ENCODE results near the gene DPYSL4. TPM values are rescaled to one million over a fixed set of nuclear protein-coding genes. Genes with fewer than 3 reads are reported as not detected.

DPYSL4 gene
- total RNA-seq, 6 donors from 2014 or later: 0.11 to 2.2 (median 0.79) TPM; not detected in 1

- no peak for TF ChIP-seq POLR2AphosphoS5 (IDR thresholded peaks at IDR 0.05)
- no peak for TF ChIP-seq EP300 (IDR thresholded peaks at IDR 0.05)
- TF ChIP-seq CTCF (IDR thresholded peaks at IDR 0.05): no peak
- no peak overlapping the region for H3K4me3 ChIP-seq
- H3K4me1 ChIP-seq: no peaks in the 10 kb centered on the region
- H3K9me3 ChIP-seq: no peaks in the 10 kb centered on the region
- DNase-seq (peak in 1 of 2 donors; percentile 70), ATAC-seq (ENCODE audit: low FRiP score in 2 of 2) (no peak)
- peaks cover 0 to 5% (median 0%) of the 10 kb centered on the region in 4 donors for H3K27me3 ChIP-seq
- no peak overlapping the region for H3K27ac ChIP-seq
- no peaks in the 10 kb centered on the region for H3K36me3 ChIP-seq
- WGBS, 2 donors: 95 to 97% methylated on average over 12 to 13 of the region's 15 CpGs
Measured at GRCh38 chr10:132194726-132195125, 8.0 kb downstream of the DPYSL4 start.

GRCh38 chr10:132195366-132196075 lies 8.8 kb downstream of the DPYSL4 start:
- WGBS, 2 donors: 85 to 96% methylated on average over 7 to 13 of the region's 13 CpGs
- H3K27ac ChIP-seq: no peak overlapping the region
- ATAC-seq (ENCODE audit: low FRiP score in 2 of 2) (no peak), DNase-seq (peak in 1 of 2 donors; percentile 43)
- H3K4me3 ChIP-seq: no peak overlapping the region
- H3K27me3 ChIP-seq: no peaks in the 10 kb centered on the region
- TF ChIP-seq EP300 (IDR thresholded peaks at IDR 0.05): no peak
- no peak for TF ChIP-seq POLR2A (IDR thresholded peaks at IDR 0.05)
- H3K4me1 ChIP-seq: no peaks in the 10 kb centered on the region
- no peaks in the 10 kb centered on the region for H3K36me3 ChIP-seq
- H3K9me3 ChIP-seq: no peaks in the 10 kb centered on the region

- ATAC-seq (ENCODE audit: low FRiP score in 2 of 2): no peak
- Histone ChIP-seq H3K4me1 (no peaks in the 10 kb centered on the region), H3K4me3 (no peak overlapping the region), H3K36me3 (no peaks in the 10 kb centered on the region), H3K27me3 (no peaks in the 10 kb centered on the region), H3K9me3 (no peaks in the 10 kb centered on the region), H3K27ac (no peak overlapping the region)
- peak in 1 of 2 donors; percentile 78 for DNase-seq
- 84 to 90% methylated on average over 9 to 28 of the region's 30 CpGs for WGBS, 2 donors
- TF ChIP-seq CTCF (IDR thresholded peaks at IDR 0.05): no peak
- no peak for TF ChIP-seq POLR2AphosphoS5 (IDR thresholded peaks at IDR 0.05)
- TF ChIP-seq POLR2A (IDR thresholded peaks at IDR 0.05): no peak
- TF ChIP-seq EP300 (IDR thresholded peaks at IDR 0.05): no peak
Measured at GRCh38 chr10:132196178-132197113, 9.7 kb downstream of the DPYSL4 start.

- Histone ChIP-seq H3K27me3 (no peaks in the 10 kb centered on the region), H3K4me1 (no peaks in the 10 kb centered on the region), H3K4me3 (no peak overlapping the region), H3K36me3 (no peaks in the 10 kb centered on the region), H3K27ac (no peak overlapping the region), H3K9me3 (no peaks in the 10 kb centered on the region)
- DNase-seq (peak in 1 of 2 donors; percentile 70), ATAC-seq (ENCODE audit: low FRiP score in 2 of 2) (no peak)
- TF ChIP-seq EP300 (IDR thresholded peaks at IDR 0.05): no peak
- TF ChIP-seq CTCF (IDR thresholded peaks at IDR 0.05): no peak
- no peak for TF ChIP-seq POLR2A (IDR thresholded peaks at IDR 0.05)
- TF ChIP-seq POLR2AphosphoS5 (IDR thresholded peaks at IDR 0.05): no peak
- WGBS, 2 donors: 81 to 86% methylated on average over 12 to 23 of the region's 25 CpGs
Measured at GRCh38 chr10:132197271-132198067, 10.7 kb downstream of the DPYSL4 start.

GRCh38 chr10:132198068-132198370 lies 11.3 kb downstream of the DPYSL4 start:
- Histone ChIP-seq H3K27me3 (no peaks in the 10 kb centered on the region), H3K4me1 (no peaks in the 10 kb centered on the region), H3K9me3 (no peaks in the 10 kb centered on the region), H3K36me3 (no peaks in the 10 kb centered on the region), H3K27ac (no peak overlapping the region), H3K4me3 (no peak overlapping the region)
- TF ChIP-seq POLR2AphosphoS5 (IDR thresholded peaks at IDR 0.05): no peak
- TF ChIP-seq POLR2A (IDR thresholded peaks at IDR 0.05): no peak
- no peak for TF ChIP-seq EP300 (IDR thresholded peaks at IDR 0.05)
- no peak for TF ChIP-seq CTCF (IDR thresholded peaks at IDR 0.05)
- DNase-seq: no peak
- no peak for ATAC-seq (ENCODE audit: low FRiP score in 2 of 2)
- 96% methylated on average over 3 of the region's 3 CpGs; no CpG with 5 or more reads in 1 of the 2 donors for WGBS, 2 donors

Data from upper lobe of left lung (tissue), 6 donors.